Left lung (tissue), 10 donors: ENCODE results near the gene AHRR. TPM values are rescaled to one million over a fixed set of nuclear protein-coding genes. Genes with fewer than 3 reads are reported as not detected.

Source experiments
- ATAC-seq: fragments of 200-7000 bp; cut with Tn5 transposase; one replicate; pipeline ENCODE4 v1.9.1; 2020; ENCODE audit warnings: moderate library complexity
- DNase-seq, 4 donors: peaks; one replicate each; pipeline ENCODE4 v3.0.0-alpha.2; 2013 to 2020
- H3K27ac ChIP-seq, 2 donors: fragments of 200-600 bp; sonication (generic) in 1 of 2; one replicate each; pipeline versions ENCODE4 v1.5.0 to v1.8.0; 2020 to 2021
- H3K27me3 ChIP-seq, 2 donors: fragments of 200-600 bp; sonication (generic) in 1 of 2; one replicate each; pipeline versions ENCODE4 v1.5.0 to v1.8.0; 2020 to 2021
- H3K36me3 ChIP-seq, 2 donors: fragments of 200-600 bp; sonication (generic) in 1 of 2; one replicate each; pipeline versions ENCODE4 v1.5.0 to v1.8.0; 2020 to 2021
- H3K4me1 ChIP-seq, 2 donors: fragments of 200-600 bp; one replicate each; pipeline ENCODE4 v1.8.0; 2021
- H3K4me3 ChIP-seq, 2 donors: fragments of 200-600 bp; sonication (generic) in 1 of 2; one replicate each; pipeline versions ENCODE4 v1.5.0 to v1.8.0; 2020 to 2021; ENCODE audit warnings: mild to moderate bottlenecking in 1 of 2
- H3K9me3 ChIP-seq, 2 donors: fragments of 200-600 bp; sonication (generic) in 1 of 2; one replicate each; pipeline versions ENCODE4 v1.5.0 to v1.8.0; 2020 to 2021
- intact Hi-C, 2 donors: fragments of 100-400 bp; cut with DNase I; formaldehyde crosslinking; loops; one replicate each; pipeline versions ENCODE4 v1.11.2 to v1.14.2; 2022
- polyA plus RNA-seq, 6 donors: library from polyadenylated mRNA; unstranded; fragments of 120-200 nt; gene quantifications; one replicate each; pipeline ENCODE4 v1.2.1, GENCODE V29; 2013; ENCODE audit not compliant: insufficient read length in 6 of 6
- total RNA-seq, 2 donors: library from RNA; stranded (reverse); fragmentation: NEBNext Ultra II Directional; extraction: Animal tissue kit (Norgen Biotek cat#: 25700); gene quantifications; one replicate each; pipeline ENCODE4 v1.2.1, GENCODE V29; 2021
- TF ChIP-seq, protein P1 (sequence below), 2 donors: fragments of 200-600 bp; sonication (generic) in 1 of 2; IDR thresholded peaks; one replicate each; pipeline versions ENCODE4 v1.5.0 to v1.8.0; 2021; ENCODE audit warnings: antibody characterized with exemption in 2 of 2
- donor health status: DM: no; HTN: yes; CAD: no.
- donor health status: DM: no; HTN: no; CAD: no.

AHRR gene
- total and polyA plus RNA-seq, 8 donors, result 0.32 to 8.4 (median 4.7) TPM

DNA sequence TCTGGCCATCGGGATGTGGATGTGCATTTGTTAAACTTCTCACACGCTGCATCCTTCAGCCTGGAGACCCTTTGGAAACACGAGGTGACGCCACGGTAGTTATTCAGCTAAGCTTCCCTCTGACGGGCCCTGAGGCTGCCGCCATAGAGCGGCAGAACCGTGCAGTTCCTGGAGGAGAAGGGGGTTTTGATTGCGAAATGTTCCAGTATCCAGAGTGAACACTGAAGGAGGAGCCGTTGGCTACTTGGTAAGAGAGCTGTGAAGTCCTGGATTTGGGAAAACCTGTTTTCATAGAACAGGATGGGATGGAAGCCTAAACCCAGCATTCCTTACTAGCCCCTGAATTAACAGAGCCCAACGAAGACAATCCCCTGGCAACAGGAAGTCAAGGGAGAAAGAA, 98.5 kb downstream of the AHRR start:
- intact Hi-C loops, result no loop called here
- peak in 1 of 4 donors; percentile 44 for DNase-seq
- Histone ChIP-seq H3K9me3 (no peaks in the 10 kb centered on the region), H3K36me3 (no peaks in the 10 kb centered on the region), H3K4me3 (no peak overlapping the region), H3K27me3 (no peaks in the 10 kb centered on the region), H3K27ac (no peak overlapping the region), H3K4me1 (no peaks in the 10 kb centered on the region)
- TF ChIP-seq, protein P1, sequence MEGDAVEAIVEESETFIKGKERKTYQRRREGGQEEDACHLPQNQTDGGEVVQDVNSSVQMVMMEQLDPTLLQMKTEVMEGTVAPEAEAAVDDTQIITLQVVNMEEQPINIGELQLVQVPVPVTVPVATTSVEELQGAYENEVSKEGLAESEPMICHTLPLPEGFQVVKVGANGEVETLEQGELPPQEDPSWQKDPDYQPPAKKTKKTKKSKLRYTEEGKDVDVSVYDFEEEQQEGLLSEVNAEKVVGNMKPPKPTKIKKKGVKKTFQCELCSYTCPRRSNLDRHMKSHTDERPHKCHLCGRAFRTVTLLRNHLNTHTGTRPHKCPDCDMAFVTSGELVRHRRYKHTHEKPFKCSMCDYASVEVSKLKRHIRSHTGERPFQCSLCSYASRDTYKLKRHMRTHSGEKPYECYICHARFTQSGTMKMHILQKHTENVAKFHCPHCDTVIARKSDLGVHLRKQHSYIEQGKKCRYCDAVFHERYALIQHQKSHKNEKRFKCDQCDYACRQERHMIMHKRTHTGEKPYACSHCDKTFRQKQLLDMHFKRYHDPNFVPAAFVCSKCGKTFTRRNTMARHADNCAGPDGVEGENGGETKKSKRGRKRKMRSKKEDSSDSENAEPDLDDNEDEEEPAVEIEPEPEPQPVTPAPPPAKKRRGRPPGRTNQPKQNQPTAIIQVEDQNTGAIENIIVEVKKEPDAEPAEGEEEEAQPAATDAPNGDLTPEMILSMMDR (IDR thresholded peaks at IDR 0.05), result no peak
- ATAC-seq, result peak; percentile 23

DNA sequence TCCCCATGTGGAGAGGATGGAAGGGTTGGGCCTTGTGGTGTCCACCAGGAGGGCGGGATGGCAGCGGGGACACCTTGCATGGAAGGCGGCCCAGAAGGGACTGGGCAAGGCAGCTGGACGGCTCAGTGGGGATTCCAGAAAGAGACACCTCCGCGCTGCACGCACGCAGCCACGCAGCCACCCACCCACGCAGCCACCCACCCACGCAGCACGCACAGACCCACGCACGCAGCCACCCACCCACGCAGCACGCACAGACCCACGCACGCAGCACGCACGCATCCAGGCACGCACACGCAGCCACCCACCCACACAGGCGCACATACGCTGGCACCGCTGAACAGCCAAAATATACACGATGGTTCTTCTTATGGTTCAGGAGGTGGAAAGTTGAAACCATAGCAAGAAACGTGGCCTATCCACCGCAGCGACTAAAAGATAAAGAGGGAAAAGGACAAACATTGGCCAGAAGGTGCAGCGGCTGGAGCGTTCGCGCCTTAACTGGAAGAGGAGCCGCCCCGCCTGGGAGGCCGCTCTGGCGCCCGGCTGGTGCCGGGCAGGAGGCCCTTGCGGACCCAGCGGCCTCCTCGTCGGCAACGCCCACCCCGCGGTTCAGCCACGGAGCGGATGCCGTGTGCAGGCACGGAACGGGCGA, 99.2 kb downstream of the AHRR start:
- intact Hi-C loops, result no loop called here
- TF ChIP-seq, protein P1 (IDR thresholded peaks at IDR 0.05), result no peak
- ATAC-seq, result no peak
- Histone ChIP-seq H3K27ac (no peak overlapping the region), H3K27me3 (no peaks in the 10 kb centered on the region), H3K9me3 (no peaks in the 10 kb centered on the region), H3K4me1 (no peaks in the 10 kb centered on the region), H3K36me3 (no peaks in the 10 kb centered on the region), H3K4me3 (no peak overlapping the region)
- peak in 1 of 4 donors; percentile 80 for DNase-seq

DNA sequence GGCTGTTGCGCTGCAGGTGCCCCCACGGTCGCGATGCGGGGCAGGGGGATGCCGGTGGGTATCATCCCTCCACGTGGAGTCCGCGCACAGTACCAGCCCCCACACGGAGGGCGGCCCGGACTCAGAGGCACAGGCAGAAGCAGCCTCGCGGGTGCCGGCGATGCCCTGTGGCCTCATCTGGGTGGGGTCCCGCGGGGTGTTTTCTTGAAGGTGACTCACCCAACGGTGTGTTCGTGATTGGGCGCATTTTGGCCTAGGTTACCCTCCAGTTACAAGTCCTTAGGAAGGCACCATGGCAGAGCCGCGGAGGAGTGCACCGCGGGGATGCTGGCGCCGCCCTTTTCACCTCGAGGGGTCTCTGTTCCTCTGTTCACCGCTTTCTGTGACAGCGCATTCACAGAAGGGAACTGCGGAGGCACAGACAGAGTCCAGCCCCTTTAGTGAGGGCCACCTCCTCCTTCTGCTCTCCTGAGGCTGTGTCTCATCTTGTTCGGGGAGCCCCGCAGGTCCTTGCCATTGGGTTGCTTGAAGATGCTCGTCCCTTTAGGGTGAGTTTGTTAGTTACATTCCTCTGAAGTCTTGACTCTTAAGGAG, 99.9 kb downstream of the AHRR start:
- Histone ChIP-seq H3K4me1 (no peaks in the 10 kb centered on the region), H3K9me3 (no peaks in the 10 kb centered on the region), H3K4me3 (no peak overlapping the region), H3K27me3 (no peaks in the 10 kb centered on the region), H3K27ac (no peak overlapping the region), H3K36me3 (no peaks in the 10 kb centered on the region)
- peak in 1 of 4 donors; percentile 79 for DNase-seq
- TF ChIP-seq, protein P1 (IDR thresholded peaks at IDR 0.05), result no peak
- intact Hi-C loops, result no loop called here
- ATAC-seq, result no peak

DNA sequence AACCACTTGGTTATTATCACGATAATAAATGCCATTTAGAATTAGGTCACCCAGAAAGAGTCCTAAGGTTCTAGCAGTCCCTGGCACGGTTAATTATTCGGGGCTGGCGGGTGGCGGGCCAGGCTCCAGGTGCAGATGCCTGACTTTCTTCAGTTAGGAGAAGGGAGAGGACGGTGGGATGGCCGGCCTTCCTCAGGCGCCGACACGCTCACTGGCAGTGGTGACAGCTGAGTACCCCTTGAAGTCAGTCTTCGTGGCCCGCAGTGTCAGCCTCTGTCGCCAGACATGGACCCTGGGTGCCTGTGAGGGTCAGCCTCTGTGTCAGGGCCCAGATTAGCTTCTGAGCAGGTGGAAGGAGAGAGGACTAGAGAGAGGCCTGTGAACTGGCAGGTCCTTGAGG, 100.4 kb downstream of the AHRR start:
- Histone ChIP-seq H3K9me3 (no peaks in the 10 kb centered on the region), H3K4me1 (no peaks in the 10 kb centered on the region), H3K27ac (no peak overlapping the region), H3K4me3 (no peak overlapping the region), H3K36me3 (no peaks in the 10 kb centered on the region), H3K27me3 (no peaks in the 10 kb centered on the region)
- DNase-seq (no peak), ATAC-seq (no peak)
- TF ChIP-seq, protein P1 (IDR thresholded peaks at IDR 0.05), result no peak
- intact Hi-C loops, result no loop called here

DNA sequence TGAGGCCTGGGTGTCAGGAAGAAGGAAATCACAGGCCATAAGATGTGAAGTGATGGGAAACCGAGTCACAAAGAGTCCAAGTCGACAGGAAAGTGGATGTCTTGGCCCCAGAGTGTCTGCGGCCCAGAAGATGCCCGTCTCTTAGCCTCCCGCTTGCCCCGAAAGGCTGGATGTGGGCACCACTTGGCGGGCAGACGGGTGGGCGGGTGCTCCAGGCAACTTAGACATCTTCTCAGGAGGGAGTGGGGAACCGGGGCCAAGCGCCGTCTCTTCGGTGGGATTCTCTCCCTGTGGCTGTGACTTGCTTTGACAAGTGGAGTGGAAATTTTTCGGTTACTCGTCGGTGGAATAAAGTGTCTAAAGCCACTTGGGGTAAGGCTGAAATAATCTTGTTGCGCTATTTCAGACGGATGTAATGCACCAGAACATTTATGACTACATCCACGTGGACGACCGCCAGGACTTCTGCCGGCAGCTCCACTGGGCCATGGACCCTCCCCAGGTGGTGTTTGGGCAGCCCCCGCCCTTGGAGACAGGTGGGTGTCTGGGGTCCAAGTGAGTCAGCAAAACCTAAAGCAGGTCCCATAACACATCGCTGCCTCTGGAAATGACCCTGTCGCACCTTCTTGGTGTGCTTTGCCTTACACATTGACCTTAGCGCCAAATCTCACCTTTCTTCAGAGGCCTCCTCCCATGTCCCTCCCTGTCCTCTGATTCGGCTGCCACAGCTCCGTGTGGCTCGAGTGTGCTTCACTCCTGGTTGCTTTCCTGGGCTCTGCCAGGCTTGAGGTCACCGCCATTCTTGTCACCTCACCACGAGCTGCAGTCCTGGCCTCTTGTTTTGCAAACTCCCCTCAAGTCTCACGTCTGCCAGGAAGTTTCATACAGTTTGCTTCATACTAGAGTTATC, 101.1 kb downstream of the AHRR start:
- Histone ChIP-seq H3K27me3 (no peaks in the 10 kb centered on the region), H3K4me3 (no peak overlapping the region), H3K9me3 (no peaks in the 10 kb centered on the region), H3K36me3 (no peaks in the 10 kb centered on the region), H3K4me1 (no peaks in the 10 kb centered on the region), H3K27ac (no peak overlapping the region)
- TF ChIP-seq, protein P1 (IDR thresholded peaks at IDR 0.05), result no peak
- DNase-seq (no peak), ATAC-seq (no peak)
- intact Hi-C loops, result no loop called here
